ENCODE measurements around the gene PLAAT3. TPM values are rescaled to one million over a fixed set of nuclear protein-coding genes. Genes with fewer than 3 reads are reported as not detected.

Gene PLAAT3
- total RNA-seq, 1 donor from 2014 or later, result 15.5 TPM

GRCh38 chr11:63527667-63528066, 86.6 kb downstream of the PLAAT3 start:
- no peak overlapping the region for H3K4me3 ChIP-seq (ENCODE audit: insufficient read depth, low read depth, low read length)
- no peak overlapping the region for H3K4me3 Mint-ChIP-seq (ENCODE audit: unreplicated experiment)
- H3K27ac Mint-ChIP-seq (ENCODE audit: unreplicated experiment), result no peak overlapping the region

More at GRCh38 chr11:63527667-63528066, 86.6 kb downstream of the PLAAT3 start:
- Mint-ChIP-seq H3K4me1 (ENCODE audit: low read depth, unreplicated experiment) (peaks cover 15% of the 10 kb centered on the region), H3K27me3 (ENCODE audit: low read depth, unreplicated experiment) (peaks cover 3% of the 10 kb centered on the region), H3K9me3 (ENCODE audit: unreplicated experiment) (no peaks in the 10 kb centered on the region), H3K36me3 (ENCODE audit: low read depth, unreplicated experiment) (peaks cover 1% of the 10 kb centered on the region)
- TF ChIP-seq EZH2 (IDR thresholded peaks at IDR 0.05; ENCODE audit: insufficient read depth, low read length) (no peak), CTCF (IDR thresholded peaks at IDR 0.05; ENCODE audit: insufficient read depth, low read depth, low read length) (no peak)
- H3K9ac ChIP-seq (ENCODE audit: low read length), result no peak overlapping the region
- no peak overlapping the region for H2AFZ ChIP-seq (ENCODE audit: low read depth, low read length)
- H3K27ac ChIP-seq (ENCODE audit: low read depth, low read length), result no peak overlapping the region
- H3K4me2 ChIP-seq (ENCODE audit: low read length), result no peak overlapping the region
- peaks cover 17% of the 10 kb centered on the region for H3K4me1 ChIP-seq (ENCODE audit: insufficient read depth, low read length)
- no peaks in the 10 kb centered on the region for H4K20me1 ChIP-seq (ENCODE audit: insufficient read depth, low read length)
- no peaks in the 10 kb centered on the region for H3K79me2 ChIP-seq (ENCODE audit: insufficient read depth, low read length)
- H3K9me3 ChIP-seq (ENCODE audit: insufficient read depth, low read depth, low read length), result no peaks in the 10 kb centered on the region
- FAIRE-seq (no peak), DNase-seq (ENCODE audit: low read depth) (no peak)
- H3K36me3 ChIP-seq (ENCODE audit: insufficient read depth, low read length), result no peaks in the 10 kb centered on the region
- H3K27me3 ChIP-seq (ENCODE audit: insufficient read depth, low read length), result no peaks in the 10 kb centered on the region

Other genes with a start within 250 kb of the PLAAT3 start
- not detected in 2 replicates for gene SLC22A9, start 244.6 kb downstream of the PLAAT3 start, total RNA-seq
- gene PLAAT5, start 123.3 kb downstream of the PLAAT3 start, total RNA-seq, result 0.36 and 0.50 TPM in 2 replicates
- gene LGALS12, start 108.3 kb downstream of the PLAAT3 start, total RNA-seq, result not detected in 2 replicates
- gene PLAAT4, start 77.6 kb downstream of the PLAAT3 start, total RNA-seq, result 4.9 and 7.8 TPM in 2 replicates
- 0.52 TPM in 1 of 2 replicates, not detected in the other for gene PLAAT2, start 51.1 kb downstream of the PLAAT3 start, total RNA-seq
- 45.2 and 47.9 TPM in 2 replicates for gene ATL3, start 56.9 kb upstream of the PLAAT3 start, total RNA-seq
- gene RTN3, start 67.1 kb upstream of the PLAAT3 start, total RNA-seq, result 99.5 and 106 TPM in 2 replicates
- 29.0 and 31.2 TPM in 2 replicates for gene ZFTA, start 154.3 kb upstream of the PLAAT3 start, total RNA-seq
- gene SPINDOC, start 199.0 kb upstream of the PLAAT3 start, total RNA-seq, result 43.7 and 48.3 TPM in 2 replicates
- 37.2 and 38.1 TPM in 2 replicates for gene MARK2, start 224.7 kb upstream of the PLAAT3 start, total RNA-seq